WERI-Rb-1 (cell line): ENCODE measurements around the gene ADK.
"Not testable (repeated sequence)": the region's sequence is repeated elsewhere in the genome, so short reads cannot be mapped to it uniquely, and the experiment has no call there.

Experiments used
- DNase-seq: peaks from one replicate; pipeline ENCODE4 v3.0.0-alpha.2; 2020
- H3K27ac ChIP-seq: fragments of 250-450 bp; sonication (Bioruptor Pico); 2 replicates; pipeline ENCODE4 v1.5.1; 2020; ENCODE audit warnings: mild to moderate bottlenecking, moderate library complexity
- H3K27me3 ChIP-seq: fragments of 250-450 bp; sonication (Bioruptor Pico); 2 replicates; pipeline ENCODE4 v1.5.1; 2021; ENCODE audit warnings: mild to moderate bottlenecking, low read depth, moderate library complexity; ENCODE audit not compliant: insufficient read depth, severe bottlenecking
- H3K36me3 ChIP-seq: fragments of 250-450 bp; sonication (Bioruptor Pico); 2 replicates; pipeline ENCODE4 v1.5.1; 2020; ENCODE audit warnings: mild to moderate bottlenecking, moderate library complexity
- H3K4me3 ChIP-seq: 2 replicates; pipeline ENCODE4 v1.5.1; 2011; ENCODE audit warnings: low read depth, mild to moderate bottlenecking, control low read depth, low read length
- H3K9me3 ChIP-seq: fragments of 250-450 bp; sonication (Bioruptor Pico); 2 replicates; pipeline ENCODE4 v1.5.1; 2021; ENCODE audit warnings: mild to moderate bottlenecking, moderate library complexity; ENCODE audit not compliant: severe bottlenecking
- TF ChIP-seq, protein P1 (sequence below): IDR thresholded peaks from 2 replicates; pipeline ENCODE4 v1.5.1; 2011; ENCODE audit warnings: low read depth, mild to moderate bottlenecking, control low read depth, inconsistent platforms, low read length

Gene ADK

DNA sequence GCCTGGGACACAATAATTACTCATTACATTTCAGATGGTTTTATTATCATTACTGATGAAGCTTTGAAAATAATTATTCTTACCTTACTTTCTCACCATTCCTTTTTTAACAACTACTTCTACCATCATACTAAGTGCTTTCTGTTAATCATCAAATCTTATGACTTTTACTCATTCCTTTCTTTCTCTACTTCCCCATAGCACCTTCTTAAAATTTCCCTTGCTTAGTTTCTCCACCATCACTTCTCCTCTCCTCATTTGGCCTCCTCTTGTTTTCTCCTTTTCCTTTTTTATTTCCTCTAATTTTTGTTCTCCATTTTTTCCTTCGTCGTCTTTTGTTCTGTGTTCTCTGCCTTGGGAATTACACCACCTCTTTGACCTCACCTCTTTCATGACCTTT is 372.2 kb downstream of the ADK start:
- H3K9me3 ChIP-seq, result no peaks in the 10 kb centered on the region
- TF ChIP-seq, protein P1, sequence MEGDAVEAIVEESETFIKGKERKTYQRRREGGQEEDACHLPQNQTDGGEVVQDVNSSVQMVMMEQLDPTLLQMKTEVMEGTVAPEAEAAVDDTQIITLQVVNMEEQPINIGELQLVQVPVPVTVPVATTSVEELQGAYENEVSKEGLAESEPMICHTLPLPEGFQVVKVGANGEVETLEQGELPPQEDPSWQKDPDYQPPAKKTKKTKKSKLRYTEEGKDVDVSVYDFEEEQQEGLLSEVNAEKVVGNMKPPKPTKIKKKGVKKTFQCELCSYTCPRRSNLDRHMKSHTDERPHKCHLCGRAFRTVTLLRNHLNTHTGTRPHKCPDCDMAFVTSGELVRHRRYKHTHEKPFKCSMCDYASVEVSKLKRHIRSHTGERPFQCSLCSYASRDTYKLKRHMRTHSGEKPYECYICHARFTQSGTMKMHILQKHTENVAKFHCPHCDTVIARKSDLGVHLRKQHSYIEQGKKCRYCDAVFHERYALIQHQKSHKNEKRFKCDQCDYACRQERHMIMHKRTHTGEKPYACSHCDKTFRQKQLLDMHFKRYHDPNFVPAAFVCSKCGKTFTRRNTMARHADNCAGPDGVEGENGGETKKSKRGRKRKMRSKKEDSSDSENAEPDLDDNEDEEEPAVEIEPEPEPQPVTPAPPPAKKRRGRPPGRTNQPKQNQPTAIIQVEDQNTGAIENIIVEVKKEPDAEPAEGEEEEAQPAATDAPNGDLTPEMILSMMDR, result no peak
- H3K27me3 ChIP-seq, result no peaks in the 10 kb centered on the region
- no peaks in the 10 kb centered on the region for H3K36me3 ChIP-seq
- H3K4me3 ChIP-seq, result no peak overlapping the region
- no peak for DNase-seq
- no peak overlapping the region for H3K27ac ChIP-seq

DNA sequence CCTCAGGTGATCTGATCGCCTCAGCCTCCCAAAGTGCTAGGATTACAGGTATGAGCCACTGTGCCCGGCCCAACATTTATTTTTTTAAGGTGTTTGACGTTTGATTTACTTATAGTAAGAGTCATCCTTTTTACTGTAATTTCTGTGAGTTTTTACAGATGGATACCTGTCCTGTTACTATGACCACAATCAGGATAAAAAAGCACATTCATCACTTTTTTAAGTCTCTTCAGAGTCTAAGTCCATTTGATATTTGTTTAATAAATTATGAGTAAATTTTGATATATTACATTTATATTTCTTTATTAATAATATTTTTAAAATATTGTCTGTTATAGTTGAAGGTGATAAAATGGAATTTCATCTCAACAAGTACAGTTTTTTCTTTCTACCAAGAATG is 374.9 kb downstream of the ADK start:
- TF ChIP-seq, protein P1, result no peak
- Histone ChIP-seq H3K27me3 (no peaks in the 10 kb centered on the region), H3K4me3 (no peak overlapping the region), H3K27ac (no peak overlapping the region), H3K9me3 (no peaks in the 10 kb centered on the region), H3K36me3 (no peaks in the 10 kb centered on the region)
- DNase-seq, result no peak

DNA sequence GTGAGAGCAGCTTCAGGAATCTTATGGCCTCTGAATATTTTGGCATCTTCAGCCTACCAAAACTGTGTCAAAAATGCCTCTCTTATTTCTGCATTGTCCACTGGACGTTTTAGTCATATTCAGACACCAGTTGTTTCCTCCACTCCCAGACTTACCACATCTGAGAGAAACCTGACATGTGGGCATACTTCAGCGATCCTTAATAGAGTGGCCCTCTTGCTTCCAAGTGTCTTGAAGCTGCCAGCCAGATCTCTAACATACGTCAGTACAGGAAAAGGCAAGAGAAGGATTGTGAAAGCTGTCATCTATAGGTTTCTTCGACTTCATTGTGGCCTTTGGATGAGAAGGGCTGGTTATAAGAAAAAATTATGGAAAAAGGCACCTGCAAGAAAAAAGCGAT is 376.6 kb downstream of the ADK start:
- H3K27ac ChIP-seq, DNase-seq, H3K4me3 ChIP-seq, H3K27me3 ChIP-seq, H3K9me3 ChIP-seq, H3K36me3 ChIP-seq: not testable (repeated sequence)

GRCh38 chr10:74529205-74529604 is 378.2 kb downstream of the ADK start:
- Histone ChIP-seq H3K27me3 (no peaks in the 10 kb centered on the region), H3K36me3 (no peaks in the 10 kb centered on the region), H3K4me3 (no peak overlapping the region), H3K27ac (no peak overlapping the region), H3K9me3 (no peaks in the 10 kb centered on the region)
- TF ChIP-seq, protein P1, result no peak
- DNase-seq, result no peak

GRCh38 chr10:74530981-74531380 is 380.0 kb downstream of the ADK start:
- H3K27me3 ChIP-seq, result no peaks in the 10 kb centered on the region
- H3K36me3 ChIP-seq, result no peaks in the 10 kb centered on the region
- TF ChIP-seq, protein P1, result no peak
- no peak overlapping the region for H3K4me3 ChIP-seq
- H3K9me3 ChIP-seq, result no peaks in the 10 kb centered on the region
- no peak overlapping the region for H3K27ac ChIP-seq
- no peak for DNase-seq

DNA sequence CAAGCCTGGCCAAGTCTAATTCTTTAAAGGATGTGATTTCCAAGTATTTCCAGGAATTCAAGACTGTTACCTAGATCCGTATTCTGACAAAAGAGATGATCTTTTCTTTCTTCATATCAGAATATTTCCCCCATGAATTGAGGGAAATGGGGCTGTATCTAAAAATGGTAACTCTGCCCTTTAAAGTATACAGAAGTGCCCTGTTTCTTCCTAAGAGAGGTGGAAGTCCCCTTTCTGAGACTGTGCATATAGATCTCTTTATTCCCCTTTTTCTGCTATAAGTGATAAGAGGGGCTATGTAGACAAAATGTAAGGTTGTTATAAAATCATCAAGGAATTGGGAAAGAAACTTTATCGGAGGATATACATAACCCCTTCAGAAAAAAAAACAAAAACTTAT is 388.3 kb downstream of the ADK start:
- TF ChIP-seq, protein P1, result no peak
- H3K27me3 ChIP-seq, result no peaks in the 10 kb centered on the region
- no peak overlapping the region for H3K4me3 ChIP-seq
- H3K36me3 ChIP-seq, result no peaks in the 10 kb centered on the region
- no peak for DNase-seq
- H3K9me3 ChIP-seq, result no peaks in the 10 kb centered on the region
- no peak overlapping the region for H3K27ac ChIP-seq
